ENCODE measurements around the gene GSTK1. TPM values are rescaled to one million over a fixed set of nuclear protein-coding genes. Genes with fewer than 3 reads are reported as not detected.

The GSTK1 gene
- total and polyA plus RNA-seq, 2 of the 8 experiments (the other 6 are each of a cell fraction or from before 2014, with no cell fraction given): 25.5 to 32.5 TPM

DNA sequence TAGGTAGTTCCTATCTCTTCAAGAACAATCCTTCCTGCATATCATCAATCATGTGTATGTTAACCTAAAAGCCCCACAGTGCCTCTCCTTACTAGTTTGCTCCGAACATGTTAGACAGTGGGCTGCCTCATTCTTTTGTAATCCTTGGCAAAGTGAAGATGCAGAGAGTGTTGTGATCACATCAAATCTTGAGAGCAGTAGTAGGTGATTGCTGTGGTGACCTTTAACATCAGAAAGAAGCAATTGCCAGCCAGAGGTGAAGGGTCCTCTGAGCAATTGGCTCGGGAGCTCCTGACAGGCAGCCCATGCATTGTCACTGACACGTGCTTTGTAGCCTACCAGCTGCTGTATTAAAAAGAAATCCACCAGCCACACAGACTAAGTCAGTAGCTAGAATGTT, 19.6 kb upstream of the GSTK1 start:
- H3K79me2 ChIP-seq (ENCODE audit: control insufficient read depth in 1 of 2, insufficient read depth in 2 of 2, low read length in 2 of 2): no peaks in the 10 kb centered on the region
- H3K9me3 ChIP-seq (ENCODE audit: insufficient read depth in 2 of 2, low read depth in 1 of 2, low read length in 1 of 2): no peaks in the 10 kb centered on the region
- POLR2A ChIA-PET (ENCODE audit: partially characterized antibody): interaction anchor here (1.0 kb wide), 1 partner anchor 66 kb away, joined by 3 read pairs; no protein-coding TSS in a partner anchor
- no peak overlapping the region for H3K9ac ChIP-seq (replicated peaks in 1 of 4; ENCODE audit: extremely low read depth in 1 of 4, low read depth in 3 of 4, low read length in 3 of 4)
- no peak overlapping the region for H4K5ac ChIP-seq (ENCODE audit: insufficient read length, low read depth, low read length)
- H3K36me3 ChIP-seq (ENCODE audit: control insufficient read depth in 2 of 4, insufficient read depth in 4 of 4, low read length in 3 of 4): no peaks in the 10 kb centered on the region
- H2AK5ac ChIP-seq (ENCODE audit: low read depth, low read length): no peak overlapping the region
- no peak overlapping the region for H4K8ac ChIP-seq (ENCODE audit: extremely low read depth, insufficient read depth, low read length)
- no peak overlapping the region for H3K23ac ChIP-seq (ENCODE audit: insufficient read length)
- H2BK12ac ChIP-seq (ENCODE audit: low read depth, low read length): no peak overlapping the region
- WGBS, 2 experiments (ENCODE audit: extremely low coverage in 1 of 2, insufficient coverage in 1 of 2, insufficient read length in 1 of 2, insufficient replicate concordance in 2 of 2, low coverage in 1 of 2, low lambda C conversion rate in 2 of 2, missing lambda C conversion rate in 1 of 2): 85% methylated on average over 3 of the region's 3 CpGs; no CpG with 5 or more reads in 1 of the 2 experiments
- H3K4me2 ChIP-seq (ENCODE audit: insufficient read depth in 1 of 2, low read depth in 2 of 2, low read length in 2 of 2): no peak overlapping the region
- FAIRE-seq (no peak), DNase-seq (ENCODE audit: low read depth in 1 of 2, low spot score in 2 of 2) (no peak)
- no peak overlapping the region for H4K91ac ChIP-seq (replicated peaks; ENCODE audit: insufficient read length, low read length)
- H3K23me2 ChIP-seq (ENCODE audit: low read depth, low read length): no peaks in the 10 kb centered on the region
- H3K27me3 ChIP-seq (replicated peaks in 1 of 4; ENCODE audit: control insufficient read depth in 3 of 4, extremely low read depth in 1 of 4, insufficient read depth in 3 of 4, low read length in 3 of 4): no peaks in the 10 kb centered on the region; a peak in 2 of 7 replicates
- H3K27ac ChIP-seq (ENCODE audit: low read depth, low read length): no peak overlapping the region
- no peak overlapping the region for H2BK120ac ChIP-seq (replicated peaks; ENCODE audit: low read depth, low read length)
- no peaks in the 10 kb centered on the region for H4K20me1 ChIP-seq (replicated peaks in 1 of 2; ENCODE audit: control insufficient read depth in 1 of 2, insufficient read depth in 2 of 2, low read length in 2 of 2)
- H3K4ac ChIP-seq (replicated peaks; ENCODE audit: insufficient read length, low read depth, low read length): no peak overlapping the region
- no peaks in the 10 kb centered on the region for H3K4me1 ChIP-seq (replicated peaks in 1 of 4; ENCODE audit: control insufficient read depth in 3 of 4, insufficient read depth in 4 of 4, low read length in 3 of 4)
- no peak overlapping the region for H3K18ac ChIP-seq (ENCODE audit: extremely low read depth, low read length)
- H2BK5ac ChIP-seq (ENCODE audit: low read depth, low read length): no peak overlapping the region
- no peaks in the 10 kb centered on the region for H3K79me1 ChIP-seq (ENCODE audit: low read depth, low read length)
- no peak overlapping the region for H2AFZ ChIP-seq (ENCODE audit: low read length)
- no peak overlapping the region for H3K4me3 ChIP-seq (ENCODE audit: extremely low read depth in 1 of 4, insufficient read depth in 2 of 4, low read depth in 3 of 4, low read length in 4 of 4)
- H2BK20ac ChIP-seq (ENCODE audit: low read length): no peak overlapping the region
- CTCF ChIA-PET (ENCODE audit: partially characterized antibody): interaction anchor here (0.5 to 6.5 kb wide), 5 partner anchors 11 to 425 kb away, joined by 3 to 91 read pairs (median 5); no protein-coding TSS in a partner anchor
- no peak overlapping the region for H2BK15ac ChIP-seq (ENCODE audit: low read length)
- H3K56ac ChIP-seq (replicated peaks; ENCODE audit: insufficient read length, low read depth, low read length): no peak overlapping the region
- H3K14ac ChIP-seq (ENCODE audit: insufficient read length): no peak overlapping the region
- no peak for TF ChIP-seq SAP30 (IDR thresholded peaks at IDR 0.05; ENCODE audit: insufficient read depth, insufficient replicate concordance, low read length)
- TF ChIP-seq NANOG (IDR thresholded peaks at IDR 0.05; ENCODE audit: insufficient read depth, low read depth, low read length, poor library complexity, severe bottlenecking): no peak
- no peak for TF ChIP-seq ASH2L (IDR thresholded peaks at IDR 0.05; ENCODE audit: low read length)
- TF ChIP-seq SIRT6 (IDR thresholded peaks at IDR 0.05; ENCODE audit: low read length): no peak
- TF ChIP-seq SP1 (IDR thresholded peaks at IDR 0.05; ENCODE audit: low read depth, low read length): no peak
- no peak for TF ChIP-seq EP300 (IDR thresholded peaks at IDR 0.05; ENCODE audit: borderline replicate concordance in 1 of 2, low read depth in 2 of 2, low read length in 2 of 2)
- no peak for TF ChIP-seq POLR2A (IDR thresholded peaks at IDR 0.05; ENCODE audit: control extremely low read depth in 1 of 2, low read depth in 2 of 2, low read length in 2 of 2)
- no peak for TF ChIP-seq SP2 (IDR thresholded peaks at IDR 0.05; ENCODE audit: low read length)
- TF ChIP-seq TEAD4 (IDR thresholded peaks at IDR 0.05; ENCODE audit: low read depth, low read length): no peak
- no peak for TF ChIP-seq HDAC6 (IDR thresholded peaks at IDR 0.05; ENCODE audit: low read depth, low read length)
- no peak for TF ChIP-seq BRCA1 (IDR thresholded peaks at IDR 0.05; ENCODE audit: low read depth, low read length)
- no peak for TF ChIP-seq YY1 (IDR thresholded peaks at IDR 0.05; ENCODE audit: low read depth, low read length)
- TF ChIP-seq TAF1 (IDR thresholded peaks at IDR 0.05; ENCODE audit: low read depth, low read length): no peak
